Measurements from ENCODE around the gene FAM241A. TPM values are rescaled to one million over a fixed set of nuclear protein-coding genes. Genes with fewer than 3 reads are reported as not detected.
"Not testable (repeated sequence)": the region's sequence is repeated elsewhere in the genome, so short reads cannot be mapped to it uniquely, and the experiment has no call there.

Gene FAM241A
- total RNA-seq, 1 donor from 2014 or later: not detected

- no peak for DNase-seq (ENCODE audit: low spot score)
- Histone ChIP-seq H3K4me2 (no peak overlapping the region), H2AFZ (replicated peaks) (no peak overlapping the region), H3K4me1 (no peaks in the 10 kb centered on the region), H3K9me3 (ENCODE audit: low read depth) (no peaks in the 10 kb centered on the region), H3K4me3 (no peak overlapping the region), H3K9ac (no peak overlapping the region), H3K27me3 (no peaks in the 10 kb centered on the region), H3F3A (ENCODE audit: low read depth) (no peaks in the 10 kb centered on the region), H3K36me3 (no peaks in the 10 kb centered on the region), H4K20me1 (ENCODE audit: low read depth) (no peaks in the 10 kb centered on the region), H3K27ac (no peak overlapping the region), H3K79me2 (ENCODE audit: low read depth) (no peaks in the 10 kb centered on the region)
- Mint-ChIP-seq H3K27ac (no peak overlapping the region), H3K4me1 (no peaks in the 10 kb centered on the region), H3K36me3 (no peaks in the 10 kb centered on the region), H3K27me3 (ENCODE audit: insufficient read depth, low read depth) (peaks cover 3% of the 10 kb centered on the region), H3K4me3 (no peak overlapping the region), H3K9me3 (no peaks in the 10 kb centered on the region)
- no peak for TF ChIP-seq EZH2phosphoT487 (IDR thresholded peaks at IDR 0.05)
- no peak for TF ChIP-seq EZH2 (IDR thresholded peaks at IDR 0.05)
- TF ChIP-seq CTCF (IDR thresholded peaks at IDR 0.05): no peak
Observed at GRCh38 chr4:112206431-112206830, 61.2 kb downstream of the FAM241A start.

GRCh38 chr4:112208137-112209095 is 63.2 kb downstream of the FAM241A start:
- not testable (repeated sequence) for H3K27me3 Mint-ChIP-seq (ENCODE audit: insufficient read depth, low read depth); DNase-seq (ENCODE audit: low spot score); H3K27me3 ChIP-seq; H3K9me3 ChIP-seq (ENCODE audit: low read depth); H4K20me1 ChIP-seq (ENCODE audit: low read depth); H3K4me3 ChIP-seq; H3F3A ChIP-seq (ENCODE audit: low read depth); H2AFZ ChIP-seq (replicated peaks); H3K36me3 ChIP-seq; H3K4me2 ChIP-seq; H3K4me3 Mint-ChIP-seq; H3K9me3 Mint-ChIP-seq; H3K27ac Mint-ChIP-seq; H3K4me1 Mint-ChIP-seq; H3K4me1 ChIP-seq; H3K27ac ChIP-seq; H3K9ac ChIP-seq; H3K79me2 ChIP-seq (ENCODE audit: low read depth); H3K36me3 Mint-ChIP-seq

GRCh38 chr4:112210777-112211176 is 65.5 kb downstream of the FAM241A start:
- Histone ChIP-seq H3K79me2 (ENCODE audit: low read depth) (no peaks in the 10 kb centered on the region), H3F3A (ENCODE audit: low read depth) (no peaks in the 10 kb centered on the region), H3K9ac (no peak overlapping the region), H2AFZ (replicated peaks) (no peak overlapping the region), H3K36me3 (no peaks in the 10 kb centered on the region), H3K9me3 (ENCODE audit: low read depth) (no peaks in the 10 kb centered on the region), H3K4me1 (no peaks in the 10 kb centered on the region), H4K20me1 (ENCODE audit: low read depth) (no peaks in the 10 kb centered on the region), H3K4me2 (no peak overlapping the region), H3K27ac (no peak overlapping the region), H3K27me3 (no peaks in the 10 kb centered on the region), H3K4me3 (no peak overlapping the region)
- DNase-seq (ENCODE audit: low spot score): no peak
- TF ChIP-seq CTCF (IDR thresholded peaks at IDR 0.05) (no peak), EZH2phosphoT487 (IDR thresholded peaks at IDR 0.05) (no peak), EZH2 (IDR thresholded peaks at IDR 0.05) (no peak)
- H3K27me3 Mint-ChIP-seq (ENCODE audit: insufficient read depth, low read depth): no peaks in the 10 kb centered on the region
- H3K27ac Mint-ChIP-seq: no peak overlapping the region
- no peak overlapping the region for H3K4me3 Mint-ChIP-seq
- no peaks in the 10 kb centered on the region for H3K9me3 Mint-ChIP-seq
- no peaks in the 10 kb centered on the region for H3K4me1 Mint-ChIP-seq
- H3K36me3 Mint-ChIP-seq: no peaks in the 10 kb centered on the region

GRCh38 chr4:112213091-112213490 is 67.8 kb downstream of the FAM241A start:
- no peak overlapping the region for H3K4me3 Mint-ChIP-seq
- Histone ChIP-seq H3K79me2 (ENCODE audit: low read depth) (no peaks in the 10 kb centered on the region), H3K36me3 (no peaks in the 10 kb centered on the region), H3K27ac (no peak overlapping the region), H3K9ac (no peak overlapping the region), H4K20me1 (ENCODE audit: low read depth) (no peaks in the 10 kb centered on the region), H3K4me3 (no peak overlapping the region), H2AFZ (replicated peaks) (no peak overlapping the region), H3K4me2 (no peak overlapping the region), H3F3A (ENCODE audit: low read depth) (no peaks in the 10 kb centered on the region), H3K27me3 (no peaks in the 10 kb centered on the region), H3K4me1 (no peaks in the 10 kb centered on the region), H3K9me3 (ENCODE audit: low read depth) (no peaks in the 10 kb centered on the region)
- TF ChIP-seq EZH2 (IDR thresholded peaks at IDR 0.05): no peak
- no peak for TF ChIP-seq CTCF (IDR thresholded peaks at IDR 0.05)
- no peak for TF ChIP-seq EZH2phosphoT487 (IDR thresholded peaks at IDR 0.05)
- DNase-seq (ENCODE audit: low spot score): no peak
- no peaks in the 10 kb centered on the region for H3K27me3 Mint-ChIP-seq (ENCODE audit: insufficient read depth, low read depth)
- no peak overlapping the region for H3K27ac Mint-ChIP-seq
- H3K9me3 Mint-ChIP-seq: no peaks in the 10 kb centered on the region
- no peaks in the 10 kb centered on the region for H3K36me3 Mint-ChIP-seq
- no peaks in the 10 kb centered on the region for H3K4me1 Mint-ChIP-seq

Data from neural progenitor cell (in vitro differentiated cells).